Stimulated activated naive CD8-positive, alpha-beta T cell treated with anti-CD3 and anti-CD28 coated beads, Interleukin-15, amount 100 ng/mL, for 72 hours (primary cell): Measurements from ENCODE around the gene ATP8B2.
A peak's percentile ranks its signal among the peaks of the same experiment; 100 is the strongest.
"Not testable (repeated sequence)": the region's sequence is repeated elsewhere in the genome, so short reads cannot be mapped to it uniquely, and the experiment has no call there.

Experiments
- ATAC-seq: fragments of 150-1000 bp; cut with Tn5 transposase; 2 replicates; pipeline ENCODE4 v1.10.0; 2021; ENCODE audit warnings: mild to moderate bottlenecking, moderate library complexity
- DNase-seq, 2 donors: peaks; one replicate each; pipeline ENCODE4 v3.0.0; 2021 to 2022
- H3K27ac Mint-ChIP-seq, 2 donors: one replicate each; pipeline ENCODE4 v1.8.0; 2022; ENCODE audit warnings: mild to moderate bottlenecking in 2 of 2, mixed read lengths in 2 of 2, moderate library complexity in 2 of 2
- H3K27me3 Mint-ChIP-seq: one replicate; pipeline ENCODE4 v1.8.0; 2022; ENCODE audit warnings: mixed read lengths
- H3K4me1 Mint-ChIP-seq: one replicate; pipeline ENCODE4 v1.8.0; 2022; ENCODE audit warnings: mild to moderate bottlenecking, mixed read lengths
- H3K4me3 Mint-ChIP-seq, 2 donors: one replicate each; pipeline ENCODE4 v1.8.0; 2022; ENCODE audit warnings: mild to moderate bottlenecking in 2 of 2, mixed read lengths in 2 of 2, moderate library complexity in 1 of 2
- H3K9me3 Mint-ChIP-seq, 2 donors: one replicate each; pipeline ENCODE4 v1.8.0; 2022; ENCODE audit warnings: mixed read lengths in 2 of 2

ATP8B2 gene

GRCh38 chr1:154351363-154352068, 26.2 kb downstream of the ATP8B2 start:
- DNase-seq (no peak), ATAC-seq (no peak)
- Mint-ChIP-seq H3K9me3 (no peaks in the 10 kb centered on the region), H3K27ac (no peak overlapping the region), H3K4me3 (no peak overlapping the region), H3K4me1 (peaks cover 49% of the 10 kb centered on the region), H3K27me3 (no peaks in the 10 kb centered on the region)

- Mint-ChIP-seq H3K9me3 (no peaks in the 10 kb centered on the region), H3K27ac (peak overlapping the region; percentile 58 to 95)
- no peak for ATAC-seq
Measured at GRCh38 chr1:154352245-154352580, 26.9 kb downstream of the ATP8B2 start.

DNA sequence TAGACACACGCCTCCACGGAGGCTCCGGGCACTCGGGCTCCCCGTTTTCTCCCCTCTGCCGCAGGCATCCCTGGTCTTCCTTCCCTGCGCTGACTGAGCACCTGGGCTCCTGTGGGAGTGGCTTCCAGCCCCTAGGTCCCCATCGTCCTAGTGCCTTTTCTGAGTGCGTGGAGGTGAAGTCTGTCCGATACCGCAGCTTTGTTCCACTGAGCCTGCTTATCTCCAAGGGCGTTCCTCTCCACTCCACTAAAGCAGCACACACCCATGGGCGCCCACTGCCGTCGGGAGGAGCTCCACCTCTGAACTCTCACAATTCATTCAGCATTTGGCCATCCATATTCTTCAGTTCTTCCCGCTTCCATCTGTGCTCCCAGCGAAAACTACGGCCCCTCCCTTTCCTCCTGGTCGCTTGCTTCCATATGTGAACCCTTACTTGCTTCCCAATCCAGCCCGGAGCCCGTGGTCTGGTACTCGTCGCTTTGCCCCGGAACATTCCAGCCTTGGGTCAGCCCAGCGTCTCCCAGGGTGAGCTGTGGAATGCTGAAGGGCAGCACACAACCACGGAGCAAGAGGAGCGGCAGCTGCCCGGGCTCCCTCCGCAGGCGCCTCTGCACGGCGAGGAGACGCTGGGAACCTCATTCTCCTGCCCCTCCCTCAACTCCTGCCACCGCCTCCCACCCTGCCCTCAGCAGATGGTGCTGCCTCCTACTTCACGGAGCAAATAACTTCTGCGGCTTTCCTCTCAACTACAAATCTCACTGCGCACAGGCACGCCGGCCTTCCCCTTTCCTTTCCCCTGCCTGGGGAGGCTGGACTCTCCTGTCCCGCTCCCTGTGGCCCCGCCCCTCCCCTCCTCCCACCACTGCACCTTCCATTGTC, 27.5 kb downstream of the ATP8B2 start:
- ATAC-seq (peak; percentile 85), DNase-seq (peak; percentile 30 to 53)
- peak overlapping the region; percentile 92 to 95 for H3K4me3 Mint-ChIP-seq
- H3K27ac Mint-ChIP-seq = peak overlapping the region; percentile 88 to 95
- no peaks in the 10 kb centered on the region for H3K9me3 Mint-ChIP-seq
- H3K4me1 Mint-ChIP-seq = peaks cover 37% of the 10 kb centered on the region
- H3K27me3 Mint-ChIP-seq = no peaks in the 10 kb centered on the region

More at GRCh38 chr1:154352245-154352580, 26.9 kb downstream of the ATP8B2 start:
- peak overlapping the region; percentile 92 to 95 for H3K4me3 Mint-ChIP-seq
- peaks cover 42% of the 10 kb centered on the region for H3K4me1 Mint-ChIP-seq
- no peak for DNase-seq
- no peaks in the 10 kb centered on the region for H3K27me3 Mint-ChIP-seq

DNA sequence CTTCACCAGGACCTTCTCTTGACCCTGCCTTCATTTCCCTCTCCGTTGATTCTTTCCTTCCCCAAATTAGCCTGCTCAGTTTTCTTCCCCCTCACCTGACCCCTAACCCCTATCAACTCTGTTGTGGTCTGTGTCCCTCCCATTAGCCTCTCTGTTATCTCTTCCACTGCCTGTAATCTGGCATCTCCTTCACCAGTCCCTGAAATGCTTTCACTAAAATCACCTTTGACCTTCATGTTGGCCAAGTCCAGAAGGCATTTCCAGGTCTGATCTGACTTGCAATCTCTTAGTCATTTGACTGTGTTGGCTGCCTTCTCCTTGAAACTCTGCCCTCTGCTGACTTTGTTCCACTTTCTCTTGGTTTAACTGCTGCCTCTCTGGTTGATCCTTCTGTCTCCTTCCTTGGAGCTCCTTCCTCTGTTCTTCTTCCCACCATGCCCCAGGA, 28.2 kb downstream of the ATP8B2 start:
- ATAC-seq = peak; percentile 78
- Mint-ChIP-seq H3K4me3 (peak overlapping the region; percentile 92 to 95), H3K9me3 (no peaks in the 10 kb centered on the region), H3K27ac (peak overlapping the region; percentile 15 to 79), H3K27me3 (no peaks in the 10 kb centered on the region), H3K4me1 (peaks cover 30% of the 10 kb centered on the region)
- peak; percentile 27 to 35 for DNase-seq

GRCh38 chr1:154353966-154354365, 28.6 kb downstream of the ATP8B2 start:
- Mint-ChIP-seq H3K4me1 (peaks cover 27% of the 10 kb centered on the region), H3K27me3 (no peaks in the 10 kb centered on the region), H3K4me3 (peak overlapping the region; percentile 92 to 95)

DNA sequence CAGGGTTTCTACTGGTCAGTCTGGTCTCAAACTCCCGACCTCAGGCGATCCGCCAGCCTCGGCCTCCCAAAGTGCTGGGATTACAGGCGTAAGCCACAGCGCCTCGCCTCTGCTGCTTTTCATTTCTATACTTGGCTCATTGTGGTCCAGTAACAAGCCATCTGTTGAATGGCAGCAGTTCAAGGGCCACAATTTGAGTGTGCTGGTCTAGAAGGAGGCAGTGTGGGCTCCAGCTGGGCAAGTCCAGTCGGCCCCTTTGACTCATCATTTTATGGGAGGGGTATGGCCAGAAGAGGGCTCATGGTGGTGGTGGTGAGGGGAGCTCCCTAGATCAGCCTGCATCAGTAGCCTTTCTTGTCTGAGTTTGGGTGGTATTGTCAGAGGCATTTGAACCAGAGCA, 33.2 kb downstream of the ATP8B2 start:
- DNase-seq (no peak), ATAC-seq (no peak)
- Mint-ChIP-seq H3K4me3 (no peak overlapping the region), H3K9me3 (peaks cover 0 to 13% of the 10 kb centered on the region in 2 donors), H3K27ac (no peak overlapping the region), H3K4me1 (peaks cover 12% of the 10 kb centered on the region), H3K27me3 (no peaks in the 10 kb centered on the region)

More at GRCh38 chr1:154353966-154354365, 28.6 kb downstream of the ATP8B2 start:
- ATAC-seq (no peak), DNase-seq (no peak)
- no peaks in the 10 kb centered on the region for H3K9me3 Mint-ChIP-seq
- H3K27ac Mint-ChIP-seq = peak overlapping the region in 1 of 2 donors; percentile 0

DNA sequence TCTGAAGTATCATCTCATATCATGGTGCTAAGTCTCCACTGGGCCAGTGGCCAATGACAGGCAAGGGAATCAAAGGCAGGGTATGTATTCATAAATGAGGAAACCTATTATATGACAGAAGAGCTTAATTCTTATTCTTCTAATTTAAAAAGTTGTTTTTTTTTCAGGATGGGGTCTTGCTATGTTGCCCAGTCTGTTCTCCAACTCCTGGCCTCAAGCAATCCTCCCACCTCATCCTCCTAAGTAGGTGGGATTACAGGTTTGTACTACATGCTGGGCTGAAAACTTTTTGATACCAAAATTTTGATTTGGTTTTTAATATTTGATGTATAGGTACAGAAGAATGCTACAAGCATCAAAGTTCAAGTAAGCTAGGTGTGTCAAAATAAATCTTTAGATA, 35.0 kb downstream of the ATP8B2 start:
- H3K27me3 Mint-ChIP-seq = no peaks in the 10 kb centered on the region
- no peak for DNase-seq
- no peak overlapping the region for H3K4me3 Mint-ChIP-seq
- H3K4me1 Mint-ChIP-seq = no peaks in the 10 kb centered on the region
- H3K9me3 Mint-ChIP-seq = peaks cover 0 to 13% of the 10 kb centered on the region in 2 donors
- ATAC-seq = no peak
- H3K27ac Mint-ChIP-seq = no peak overlapping the region

- H3K4me1 Mint-ChIP-seq, H3K27me3 Mint-ChIP-seq, ATAC-seq, H3K27ac Mint-ChIP-seq, DNase-seq, H3K4me3 Mint-ChIP-seq: not testable (repeated sequence)
- peaks cover 0 to 13% of the 10 kb centered on the region in 2 donors for H3K9me3 Mint-ChIP-seq
Measured at GRCh38 chr1:154360881-154361280, 35.6 kb downstream of the ATP8B2 start.

DNA sequence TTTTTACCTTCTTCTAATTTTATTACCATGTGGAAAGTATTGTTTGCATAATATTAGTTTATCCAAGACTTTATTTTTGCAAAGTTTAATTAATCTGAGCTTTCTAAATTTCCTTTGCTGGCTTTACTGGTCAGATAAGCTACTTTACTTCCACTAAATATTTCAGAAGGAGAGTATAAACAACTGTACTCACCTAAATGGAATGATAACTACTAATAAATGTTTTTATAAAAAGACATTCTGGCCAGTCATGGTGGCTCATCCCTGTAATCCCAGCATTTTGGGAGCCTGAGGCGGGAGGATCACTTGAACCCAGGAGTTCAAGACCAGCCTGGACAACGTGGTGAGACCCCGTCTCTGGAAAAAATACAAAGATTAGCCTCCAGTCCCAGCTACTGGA, 36.0 kb downstream of the ATP8B2 start:
- Mint-ChIP-seq H3K4me3 (no peak overlapping the region), H3K27me3 (no peaks in the 10 kb centered on the region), H3K4me1 (peaks cover 6% of the 10 kb centered on the region), H3K9me3 (peaks cover 0 to 13% of the 10 kb centered on the region in 2 donors), H3K27ac (no peak overlapping the region)
- ATAC-seq (no peak), DNase-seq (no peak)

DNA sequence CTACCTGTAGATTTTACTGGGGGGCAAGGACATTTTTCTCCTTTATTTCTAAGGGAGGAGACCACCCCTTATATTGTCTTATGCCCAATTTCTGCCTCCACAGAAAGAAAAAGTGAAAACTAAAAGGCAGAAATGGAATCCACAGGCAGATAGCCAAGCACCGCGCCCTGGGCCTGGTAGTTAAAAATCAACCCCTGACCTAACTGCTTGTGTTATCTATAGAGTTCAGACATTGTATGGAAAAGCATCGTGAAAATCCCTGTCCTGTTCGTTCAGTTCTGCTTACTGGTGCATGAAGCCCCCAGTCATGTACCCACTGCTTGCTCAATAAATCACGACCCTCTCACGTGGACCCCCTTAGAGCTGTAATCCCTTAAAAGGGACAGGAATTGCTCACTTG, 46.1 kb downstream of the ATP8B2 start:
- Mint-ChIP-seq H3K9me3 (no peaks in the 10 kb centered on the region), H3K27ac (no peak overlapping the region), H3K4me3 (no peak overlapping the region), H3K27me3 (no peaks in the 10 kb centered on the region), H3K4me1 (peaks cover 17% of the 10 kb centered on the region)
- DNase-seq (no peak), ATAC-seq (no peak)

DNA sequence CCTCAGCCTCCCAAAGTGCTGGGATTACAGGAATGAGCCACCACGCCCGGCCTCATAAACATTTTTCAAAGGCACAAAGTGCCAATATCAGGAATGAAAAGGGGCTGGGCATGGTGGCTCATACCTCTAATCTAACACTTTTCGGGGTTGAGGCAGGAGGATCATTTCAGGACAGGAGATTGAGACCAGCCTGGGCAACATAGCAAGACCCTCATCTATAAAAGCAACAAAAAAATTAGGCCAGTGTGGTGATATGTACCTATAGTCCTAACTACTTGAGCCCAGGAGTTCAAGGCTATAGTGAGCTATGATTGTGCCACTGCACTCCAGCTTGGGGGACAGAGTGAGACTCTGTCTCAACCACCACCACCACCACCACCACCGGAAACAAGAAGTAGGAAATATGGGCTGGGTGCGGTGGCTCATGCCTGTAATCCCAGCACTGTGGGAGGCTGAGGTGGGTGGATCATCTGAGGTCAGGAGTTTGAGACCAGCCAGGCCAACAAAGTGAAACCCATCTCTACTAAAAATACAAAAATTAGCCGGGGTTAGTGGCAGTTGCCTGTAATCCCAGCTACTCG, 48.5 kb downstream of the ATP8B2 start:
- not testable (repeated sequence) for H3K9me3 Mint-ChIP-seq, H3K4me3 Mint-ChIP-seq, H3K27me3 Mint-ChIP-seq
- Mint-ChIP-seq H3K27ac (peak overlapping the region; percentile 19 to 89), H3K4me1 (peaks cover 15% of the 10 kb centered on the region)
- ATAC-seq (peak; percentile 58), DNase-seq (peak in 1 of 2 donors; percentile 30)

DNA sequence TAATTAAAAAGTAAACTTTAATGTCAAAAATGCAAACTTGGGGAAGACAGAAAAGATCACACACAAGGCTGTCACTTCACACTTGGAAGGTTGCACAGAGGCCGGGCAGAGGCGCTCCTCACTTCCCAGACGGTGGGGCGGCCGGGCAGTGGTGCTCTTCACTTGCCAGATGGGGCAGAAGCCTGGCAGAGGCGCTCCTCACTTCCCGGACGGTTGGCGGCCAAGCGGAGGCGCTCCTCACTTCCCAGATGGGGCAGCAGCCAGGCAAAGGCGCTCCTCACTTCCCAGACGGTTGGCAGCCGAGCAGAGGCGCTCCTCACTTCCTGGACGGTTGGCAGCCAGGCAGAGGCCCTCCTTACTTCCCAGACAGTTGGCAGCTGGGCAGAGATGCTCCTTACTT, 54.0 kb downstream of the ATP8B2 start:
- no peak for ATAC-seq
- peaks cover 18% of the 10 kb centered on the region for H3K4me1 Mint-ChIP-seq
- no peak overlapping the region for H3K4me3 Mint-ChIP-seq
- H3K27ac Mint-ChIP-seq = no peak overlapping the region
- DNase-seq = no peak
- H3K27me3 Mint-ChIP-seq = no peaks in the 10 kb centered on the region
- no peaks in the 10 kb centered on the region for H3K9me3 Mint-ChIP-seq

GRCh38 chr1:154384650-154385489, 59.5 kb downstream of the ATP8B2 start:
- Mint-ChIP-seq H3K9me3 (no peaks in the 10 kb centered on the region), H3K4me3 (peak overlapping the region; percentile 76 to 77)
- no peak for DNase-seq

DNA sequence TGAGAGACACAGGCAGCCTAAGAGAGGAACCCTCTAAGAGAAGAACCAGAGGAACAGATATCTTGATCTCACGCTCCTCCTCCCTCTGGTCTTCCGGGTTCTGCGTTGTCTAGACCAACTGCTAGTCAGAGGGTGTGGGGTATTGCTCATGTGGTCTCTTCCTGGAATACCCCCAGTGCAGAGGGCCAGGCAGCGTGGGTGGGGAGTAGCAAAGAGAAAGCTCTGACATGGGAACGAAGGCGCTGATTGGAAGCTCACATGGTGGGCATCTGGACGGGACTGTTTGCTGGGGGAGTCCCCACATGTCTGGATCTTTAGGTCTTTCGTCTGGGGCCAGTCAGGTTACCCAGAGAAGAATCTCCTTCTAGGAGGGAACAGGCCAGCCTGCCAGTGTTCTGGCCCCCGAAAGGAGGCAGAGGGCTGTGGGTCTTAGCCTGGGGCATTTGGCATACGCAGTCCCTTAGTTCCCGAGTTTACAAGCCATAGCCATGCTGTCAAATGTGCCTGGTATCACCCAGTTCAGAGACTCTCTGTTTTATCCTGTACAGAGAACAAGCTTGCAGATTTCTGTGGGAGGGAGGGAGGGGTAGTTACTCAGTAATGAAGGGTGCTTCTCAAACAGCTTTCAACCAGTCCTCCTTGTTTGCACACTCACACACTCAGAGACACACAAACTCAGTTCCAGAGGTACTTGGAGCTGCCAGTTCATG, 61.5 kb downstream of the ATP8B2 start:
- DNase-seq (peak; percentile 87 to 91), ATAC-seq (peak; percentile 97)
- Mint-ChIP-seq H3K4me1 (peaks cover 52% of the 10 kb centered on the region), H3K9me3 (no peaks in the 10 kb centered on the region), H3K27me3 (no peaks in the 10 kb centered on the region), H3K4me3 (peak overlapping the region; percentile 76 to 77), H3K27ac (peak overlapping the region; percentile 87 to 96)

More at GRCh38 chr1:154384650-154385489, 59.5 kb downstream of the ATP8B2 start:
- Mint-ChIP-seq H3K4me1 (peaks cover 46% of the 10 kb centered on the region), H3K27ac (peak overlapping the region in 1 of 2 donors; percentile 85), H3K27me3 (no peaks in the 10 kb centered on the region)
- ATAC-seq = no peak
